Central memory CD8-positive, alpha-beta T cell (primary cell): Measurements from ENCODE around the gene NSG1.
A peak's percentile ranks its signal among the peaks of the same experiment; 100 is the strongest.

Source experiments
- ATAC-seq: fragments of 150-1000 bp; cut with Tn5 transposase; replicated peaks from 2 replicates; pipeline ENCODE4 v1.10.0; 2022; ENCODE audit warnings: mild to moderate bottlenecking, moderate FRiP score, moderate number of reproducible peaks; ENCODE audit not compliant: poor library complexity, severe bottlenecking; ENCODE audit errors: extremely low read depth
- DNase-seq, 2 donors: peaks; one replicate each; pipeline ENCODE4 v3.0.0; 2021; ENCODE audit warnings: low spot score in 2 of 2
- H3K27ac Mint-ChIP-seq: one replicate; pipeline ENCODE4 v1.8.0; 2022; ENCODE audit warnings: low read depth, mild to moderate bottlenecking, moderate library complexity, mixed read lengths
- H3K27me3 Mint-ChIP-seq: one replicate; pipeline ENCODE4 v1.8.0; 2022; ENCODE audit warnings: mixed read lengths
- H3K36me3 Mint-ChIP-seq: one replicate; pipeline ENCODE4 v1.8.0; 2022; ENCODE audit warnings: mild to moderate bottlenecking, moderate library complexity, mixed read lengths; ENCODE audit not compliant: insufficient read depth
- H3K4me1 Mint-ChIP-seq: one replicate; pipeline ENCODE4 v1.8.0; 2022; ENCODE audit warnings: mixed read lengths
- H3K4me3 Mint-ChIP-seq: one replicate; pipeline ENCODE4 v1.8.0; 2022; ENCODE audit warnings: mild to moderate bottlenecking, moderate library complexity, mixed read lengths
- H3K9me3 Mint-ChIP-seq: one replicate; pipeline ENCODE4 v1.8.0; 2022; ENCODE audit warnings: mixed read lengths

Gene NSG1

GRCh38 chr4:4408132-4408523 lies 21.2 kb downstream of the NSG1 start:
- Mint-ChIP-seq H3K4me1 (no peaks in the 10 kb centered on the region), H3K36me3 (peaks cover 5% of the 10 kb centered on the region), H3K4me3 (no peak overlapping the region), H3K9me3 (no peaks in the 10 kb centered on the region), H3K27me3 (peaks cover 6% of the 10 kb centered on the region), H3K27ac (no peak overlapping the region)
- no peak for ATAC-seq
- no peak for DNase-seq

- Mint-ChIP-seq H3K27ac (no peak overlapping the region), H3K9me3 (no peaks in the 10 kb centered on the region), H3K36me3 (peaks cover 7% of the 10 kb centered on the region), H3K4me3 (no peak overlapping the region), H3K4me1 (no peaks in the 10 kb centered on the region), H3K27me3 (peaks cover under 1% of the 10 kb centered on the region)
- DNase-seq (no peak), ATAC-seq (no peak)
Observed at GRCh38 chr4:4408576-4409335, 21.9 kb downstream of the NSG1 start.

- no peak overlapping the region for H3K4me3 Mint-ChIP-seq
- no peak for ATAC-seq
- no peaks in the 10 kb centered on the region for H3K4me1 Mint-ChIP-seq
- H3K27me3 Mint-ChIP-seq: no peaks in the 10 kb centered on the region
- H3K9me3 Mint-ChIP-seq: no peaks in the 10 kb centered on the region
- H3K27ac Mint-ChIP-seq: no peak overlapping the region
- DNase-seq: no peak
- peaks cover 7% of the 10 kb centered on the region for H3K36me3 Mint-ChIP-seq
Observed at GRCh38 chr4:4409416-4410115, 22.7 kb downstream of the NSG1 start.

- Mint-ChIP-seq H3K27me3 (no peaks in the 10 kb centered on the region), H3K4me1 (no peaks in the 10 kb centered on the region), H3K36me3 (peaks cover 5% of the 10 kb centered on the region), H3K27ac (no peak overlapping the region), H3K4me3 (no peak overlapping the region), H3K9me3 (no peaks in the 10 kb centered on the region)
- no peak for DNase-seq
- no peak for ATAC-seq
Observed at GRCh38 chr4:4410271-4410670, 23.4 kb downstream of the NSG1 start.

- Mint-ChIP-seq H3K4me3 (no peak overlapping the region), H3K27me3 (no peaks in the 10 kb centered on the region), H3K36me3 (peaks cover 6% of the 10 kb centered on the region), H3K27ac (no peak overlapping the region), H3K9me3 (no peaks in the 10 kb centered on the region), H3K4me1 (peaks cover 4% of the 10 kb centered on the region)
- DNase-seq (no peak), ATAC-seq (no peak)
Observed at GRCh38 chr4:4411906-4412305, 25.0 kb downstream of the NSG1 start.

- no peak for ATAC-seq
- peaks cover 10% of the 10 kb centered on the region for H3K36me3 Mint-ChIP-seq
- no peaks in the 10 kb centered on the region for H3K9me3 Mint-ChIP-seq
- H3K27me3 Mint-ChIP-seq: no peaks in the 10 kb centered on the region
- DNase-seq: no peak
- peaks cover 7% of the 10 kb centered on the region for H3K4me1 Mint-ChIP-seq
- no peak overlapping the region for H3K4me3 Mint-ChIP-seq
- no peak overlapping the region for H3K27ac Mint-ChIP-seq
Observed at GRCh38 chr4:4412641-4413372, 25.9 kb downstream of the NSG1 start.

GRCh38 chr4:4413373-4413725 lies 26.4 kb downstream of the NSG1 start:
- H3K9me3 Mint-ChIP-seq: no peaks in the 10 kb centered on the region
- H3K27ac Mint-ChIP-seq: no peak overlapping the region
- H3K4me3 Mint-ChIP-seq: no peak overlapping the region
- ATAC-seq (no peak), DNase-seq (no peak)
- H3K27me3 Mint-ChIP-seq: no peaks in the 10 kb centered on the region
- peaks cover 11% of the 10 kb centered on the region for H3K4me1 Mint-ChIP-seq
- peaks cover 12% of the 10 kb centered on the region for H3K36me3 Mint-ChIP-seq

- no peak for DNase-seq
- Mint-ChIP-seq H3K4me3 (no peak overlapping the region), H3K9me3 (no peaks in the 10 kb centered on the region), H3K27ac (peak overlapping the region; percentile 16), H3K36me3 (peaks cover 15% of the 10 kb centered on the region), H3K27me3 (no peaks in the 10 kb centered on the region), H3K4me1 (peaks cover 16% of the 10 kb centered on the region)
- no peak for ATAC-seq
Observed at GRCh38 chr4:4413806-4414205, 26.9 kb downstream of the NSG1 start.

DNA sequence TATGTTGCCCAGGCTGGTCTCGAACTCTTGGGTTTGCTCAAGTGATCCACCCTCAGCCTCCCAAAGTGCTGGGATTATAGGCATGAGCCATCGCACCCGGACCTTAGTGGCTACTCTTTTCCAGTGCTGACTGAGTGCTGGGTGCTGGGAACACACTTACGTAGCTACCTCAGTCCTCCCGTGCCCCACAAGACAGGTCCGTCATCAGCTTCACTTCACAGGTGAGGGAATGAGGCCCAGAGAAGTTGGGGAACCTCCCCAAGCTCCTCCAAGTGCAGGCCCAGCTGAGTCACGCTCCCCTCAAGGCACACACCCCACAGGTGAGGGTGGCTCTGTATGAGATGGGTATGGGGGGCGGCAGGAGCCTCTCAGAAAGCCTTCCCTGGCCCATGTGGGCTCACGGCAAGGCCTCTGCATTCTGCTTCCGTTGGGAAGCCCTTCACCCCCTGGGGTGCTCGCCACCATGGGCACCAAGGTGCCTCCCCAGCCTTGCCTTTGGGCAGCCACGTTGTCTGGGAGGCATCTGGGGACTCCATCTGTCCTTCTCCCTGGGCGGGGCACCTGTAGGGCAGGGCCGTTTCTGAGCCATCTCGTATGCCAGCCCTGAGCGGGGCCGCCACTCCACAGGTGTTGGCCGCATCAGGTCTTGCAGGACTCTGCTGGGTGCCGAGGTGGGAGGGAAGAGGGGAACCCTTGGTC lies 28.4 kb downstream of the NSG1 start:
- Mint-ChIP-seq H3K4me3 (no peak overlapping the region), H3K9me3 (no peaks in the 10 kb centered on the region), H3K27ac (no peak overlapping the region), H3K36me3 (peaks cover 21% of the 10 kb centered on the region), H3K4me1 (peaks cover 16% of the 10 kb centered on the region), H3K27me3 (no peaks in the 10 kb centered on the region)
- DNase-seq (no peak), ATAC-seq (no peak)

GRCh38 chr4:4415806-4416805 lies 29.2 kb downstream of the NSG1 start:
- H3K9me3 Mint-ChIP-seq: no peaks in the 10 kb centered on the region
- H3K27ac Mint-ChIP-seq: no peak overlapping the region
- H3K4me1 Mint-ChIP-seq: peaks cover 16% of the 10 kb centered on the region
- no peak for DNase-seq
- no peak for ATAC-seq
- no peak overlapping the region for H3K4me3 Mint-ChIP-seq
- no peaks in the 10 kb centered on the region for H3K27me3 Mint-ChIP-seq
- peaks cover 24% of the 10 kb centered on the region for H3K36me3 Mint-ChIP-seq

- H3K36me3 Mint-ChIP-seq: peaks cover 32% of the 10 kb centered on the region
- no peak overlapping the region for H3K4me3 Mint-ChIP-seq
- ATAC-seq: no peak
- H3K9me3 Mint-ChIP-seq: no peaks in the 10 kb centered on the region
- no peak overlapping the region for H3K27ac Mint-ChIP-seq
- DNase-seq: no peak
- H3K4me1 Mint-ChIP-seq: peaks cover 16% of the 10 kb centered on the region
- no peaks in the 10 kb centered on the region for H3K27me3 Mint-ChIP-seq
Observed at GRCh38 chr4:4416981-4417380, 30.1 kb downstream of the NSG1 start.
